GM21447 (cell line): Measurements from ENCODE around the gene LYG2.
"Not testable (repeated sequence)": the region's sequence is repeated elsewhere in the genome, so short reads cannot be mapped to it uniquely, and the experiment has no call there.

Experiments used
- ATAC-seq: cut with Tn5 transposase; IDR thresholded peaks from one replicate; pipeline ENCODE4 v1.9.1; 2021; ENCODE audit not compliant: unreplicated experiment

LYG2 gene

DNA sequence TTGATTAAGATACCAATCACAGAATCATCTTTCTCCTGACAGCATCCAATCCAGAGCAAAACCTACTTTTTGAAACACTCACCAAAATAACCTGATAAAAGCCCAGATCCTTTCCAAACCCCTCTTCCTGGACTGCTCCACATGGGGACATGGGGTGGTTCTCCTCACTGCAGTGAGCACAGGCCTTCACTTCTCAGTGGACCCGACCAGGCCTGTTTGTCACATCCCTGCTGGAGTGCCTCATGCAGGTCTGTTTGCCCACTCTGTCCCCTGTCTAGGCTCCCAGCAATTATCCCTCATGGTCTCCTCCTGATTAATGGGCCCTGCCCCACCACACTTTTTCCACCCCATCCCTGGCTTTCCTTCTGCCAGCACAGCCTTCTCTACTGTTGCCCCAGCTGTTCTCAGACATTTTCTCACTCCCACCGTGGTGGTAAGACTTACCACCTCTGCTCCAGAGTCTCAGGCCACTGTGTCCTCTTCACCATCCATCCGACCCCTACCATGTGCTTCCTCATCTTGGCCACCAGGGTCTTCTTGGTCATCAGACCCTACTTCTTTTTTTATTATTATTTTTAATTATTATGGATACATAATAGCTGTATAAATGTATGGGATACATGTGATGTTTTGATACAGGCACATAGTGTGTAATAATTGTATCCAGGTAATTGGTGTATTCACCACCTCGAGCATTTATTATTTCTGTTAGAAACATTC, 53.3 kb downstream of the LYG2 start:
- ATAC-seq: no peak

DNA sequence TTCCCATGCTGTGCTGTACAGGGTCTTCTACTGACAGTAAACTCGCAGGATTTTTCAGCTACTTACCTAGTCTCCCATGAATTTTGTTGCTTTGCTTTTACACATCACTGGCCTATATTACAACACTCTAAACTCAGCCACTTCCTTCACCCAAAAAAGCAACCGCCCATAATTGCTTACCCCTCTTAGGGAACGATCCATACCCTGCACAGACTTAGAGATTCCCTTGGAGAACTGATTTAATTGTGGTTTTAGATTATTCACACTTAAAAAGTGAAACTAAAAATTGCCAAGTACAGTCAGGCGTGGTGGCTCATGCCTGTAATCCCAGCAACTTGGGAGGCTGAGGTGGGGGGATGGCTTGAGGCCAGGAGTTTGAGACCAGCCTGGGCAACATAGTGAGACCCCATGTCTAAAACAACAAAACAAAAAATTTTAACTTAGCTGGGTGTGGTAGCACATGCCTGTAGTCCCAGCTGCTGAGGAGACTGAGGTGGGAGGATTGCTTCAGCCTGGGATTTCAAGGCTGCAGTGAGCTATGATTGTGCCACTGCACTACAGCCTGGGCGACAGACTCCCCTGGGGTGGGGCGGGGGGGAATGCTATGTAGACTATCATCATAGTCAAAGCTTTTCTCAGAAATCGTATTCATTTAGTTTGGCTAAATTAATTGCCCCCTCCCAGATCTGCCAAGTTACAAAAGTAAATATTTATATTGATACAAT, 55.2 kb downstream of the LYG2 start:
- no peak for ATAC-seq

DNA sequence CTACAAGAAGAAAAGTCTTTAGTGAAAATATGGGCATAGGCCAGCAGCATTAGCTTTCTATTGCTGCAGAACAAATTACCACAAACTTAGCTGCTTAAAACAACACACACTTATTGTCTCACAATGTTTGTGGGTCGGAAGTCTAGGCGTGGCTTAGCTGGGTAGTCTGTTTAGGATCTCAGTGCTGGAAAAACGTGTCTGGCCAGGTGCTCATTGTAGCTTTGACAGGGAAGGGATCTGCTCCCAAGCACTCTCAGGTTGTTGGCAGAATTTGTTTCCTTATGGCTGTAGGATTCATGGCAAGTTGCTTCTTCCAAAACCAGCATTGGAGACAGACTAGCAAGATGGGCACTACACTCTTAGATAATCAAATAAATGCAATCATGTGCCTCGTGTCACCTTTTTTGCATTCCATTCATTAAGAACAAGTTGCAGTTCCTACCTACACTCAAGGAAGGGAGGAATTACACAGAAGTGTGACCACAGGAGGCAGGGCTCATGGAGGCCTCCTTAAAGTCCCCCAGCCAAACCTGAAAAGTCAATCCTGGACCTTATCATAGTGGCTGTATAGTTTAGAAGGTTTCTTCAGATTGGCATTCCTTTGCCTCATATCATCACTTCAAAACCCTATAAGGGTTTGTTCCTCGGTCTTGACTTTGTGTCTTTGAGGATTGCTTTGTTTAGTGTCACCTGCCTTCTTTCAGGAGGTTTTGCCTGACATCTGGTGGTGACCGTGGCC, 57.2 kb downstream of the LYG2 start:
- ATAC-seq: no peak

DNA sequence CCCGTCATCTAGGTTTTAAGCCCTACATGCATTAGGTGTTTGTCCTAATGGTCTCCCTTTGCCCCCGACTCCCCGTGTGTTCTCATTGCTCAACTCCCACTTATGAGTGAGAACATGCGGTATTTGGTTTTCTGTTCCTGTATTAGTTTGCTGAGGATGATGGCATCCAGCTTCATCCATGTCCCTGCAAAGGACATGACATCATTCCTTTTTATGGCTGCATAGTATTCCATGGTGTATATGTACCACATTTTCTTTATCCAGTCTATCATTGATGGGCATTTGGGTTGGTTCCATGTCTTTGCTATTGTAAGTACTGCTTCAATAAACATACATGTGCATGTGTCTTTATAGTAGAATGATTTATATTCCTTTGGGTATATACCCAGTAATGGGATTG, 63.1 kb downstream of the LYG2 start:
- ATAC-seq: not testable (repeated sequence)
